ENCODE measurements around the gene ANKRD10. TPM values are rescaled to one million over a fixed set of nuclear protein-coding genes. Genes with fewer than 3 reads are reported as not detected.

Gene ANKRD10
- total RNA-seq, 1 donor from 2014 or later: 24.3 TPM

DNA sequence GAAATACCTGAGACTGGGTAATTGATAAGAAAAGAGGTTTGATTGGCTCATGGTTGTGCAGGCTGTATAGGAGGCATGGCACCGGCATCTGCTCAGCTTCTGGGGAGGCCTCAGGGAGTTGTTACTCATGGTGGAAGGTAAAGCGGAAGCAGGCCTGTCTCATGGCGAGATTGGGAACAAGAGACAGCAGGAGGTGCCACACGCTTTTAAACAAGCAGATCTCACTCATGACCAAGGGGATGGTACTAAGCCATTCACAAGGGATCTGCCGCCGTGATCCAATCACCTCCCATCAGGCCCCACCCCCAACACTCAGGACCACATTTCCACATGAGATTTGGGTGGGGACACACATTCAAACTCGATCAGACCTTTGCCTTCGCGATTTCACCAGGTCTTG, 86.2 kb downstream of the ANKRD10 start:
- ATAC-seq: no peak

Other genes with a start within 250 kb of the ANKRD10 start
- 35.5 TPM for gene CARS2, start 209.0 kb downstream of the ANKRD10 start, total RNA-seq
- 4.3 TPM for gene ING1, start 201.4 kb downstream of the ANKRD10 start, total RNA-seq
- gene ARHGEF7, start 200.2 kb upstream of the ANKRD10 start, total RNA-seq: 25.6 TPM